Measurements from ENCODE around the gene HDDC2.
"Not testable (repeated sequence)": the region's sequence is repeated elsewhere in the genome, so short reads cannot be mapped to it uniquely, and the experiment has no call there.

Gene HDDC2

DNA sequence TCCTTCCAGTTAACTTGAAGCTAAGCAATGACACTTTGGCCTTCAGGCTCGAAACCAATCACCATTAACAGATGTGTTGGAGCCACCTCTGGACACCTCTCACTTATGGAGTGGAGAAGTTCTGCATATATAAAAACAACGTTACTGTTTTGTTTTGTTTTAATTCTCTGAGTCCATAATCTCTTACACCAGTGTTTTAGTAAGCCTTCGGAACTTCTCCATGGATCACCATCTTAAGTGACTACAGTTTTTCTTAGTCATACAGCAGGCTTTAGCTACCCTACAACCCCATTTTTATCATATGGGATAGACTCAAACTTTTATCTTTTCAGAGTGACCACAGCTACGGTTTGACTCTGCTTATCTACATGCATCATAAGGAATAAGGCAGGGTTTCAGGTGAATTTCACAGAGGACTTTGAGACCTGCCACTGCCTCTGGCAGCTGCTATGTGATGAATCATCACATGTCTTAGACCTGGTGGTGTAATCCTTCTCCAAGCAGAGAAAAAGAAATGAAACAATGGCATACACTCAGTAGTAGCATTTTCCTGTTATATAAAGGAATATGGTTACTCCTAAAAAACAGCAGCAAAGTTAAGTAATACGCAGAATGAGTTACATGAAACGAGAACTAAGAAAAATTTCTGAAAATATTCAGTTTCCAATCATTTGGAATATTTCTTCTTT, 5.5 kb upstream of the HDDC2 start:
- in situ Hi-C loops (cut with MboI; ENCODE audit: low sequenced_read_pairs) = loop anchor here (10.0 kb wide), 1 partner anchor 668 kb away; no protein-coding TSS in a partner anchor

DNA sequence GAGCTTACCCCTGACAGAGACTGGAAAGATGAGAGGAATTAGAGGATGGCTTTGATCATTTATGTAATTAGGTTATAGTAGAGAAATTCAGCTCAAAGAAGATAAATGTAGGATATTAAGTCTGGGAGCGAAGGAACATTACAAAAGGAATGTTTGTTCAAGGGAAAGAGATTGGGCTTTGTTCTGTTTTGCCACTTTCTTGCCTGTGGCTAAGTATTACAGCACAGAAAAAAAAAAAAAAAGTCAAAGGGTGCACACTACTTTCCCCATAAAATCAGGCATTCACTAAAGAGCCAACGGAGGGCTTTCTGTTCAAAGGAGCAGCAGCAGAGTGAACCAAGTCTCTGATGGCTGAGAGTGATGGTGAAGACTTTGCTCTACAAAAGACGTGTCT, 5.0 kb upstream of the HDDC2 start:
- in situ Hi-C loops (cut with MboI; ENCODE audit: low sequenced_read_pairs) = loop anchor here (10.0 kb wide), 1 partner anchor 668 kb away; no protein-coding TSS in a partner anchor

DNA sequence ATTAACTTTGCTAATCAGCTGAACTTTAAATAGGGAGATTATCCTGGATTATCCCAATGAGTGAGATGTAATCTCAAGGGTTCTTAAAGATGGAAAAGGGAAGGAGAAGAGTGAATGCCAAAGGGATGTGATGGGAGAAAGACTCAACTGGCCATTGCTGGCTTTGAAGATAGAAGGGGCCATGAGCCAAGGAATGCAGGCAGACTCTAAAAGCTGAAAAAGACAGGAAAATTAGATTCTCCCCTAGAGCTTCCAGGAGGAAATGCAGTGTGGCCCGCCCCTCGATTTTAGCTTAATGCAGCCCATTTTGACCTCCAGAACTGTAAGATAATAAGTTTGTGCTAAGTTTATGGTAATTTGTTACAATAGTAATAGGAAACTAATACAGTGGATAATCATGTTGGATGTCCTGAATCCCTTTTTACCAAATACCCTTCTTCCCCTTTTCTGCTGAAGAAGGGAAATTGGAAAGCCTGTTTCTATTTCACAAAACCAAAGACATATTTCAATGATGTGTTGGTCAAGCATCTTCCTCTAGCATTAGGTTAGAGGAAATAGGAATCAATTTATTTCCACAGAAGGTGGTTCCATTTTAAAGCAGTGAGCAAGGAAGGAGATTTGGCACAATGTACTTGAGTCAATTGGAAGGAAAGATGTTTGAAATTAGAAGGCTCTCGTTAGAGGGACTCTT, 3.3 kb upstream of the HDDC2 start:
- in situ Hi-C loops (cut with MboI; ENCODE audit: low sequenced_read_pairs) = loop anchor here (10.0 kb wide), 1 partner anchor 670 kb away; no protein-coding TSS in a partner anchor

GRCh38 chr6:125303512-125303854, 1.7 kb upstream of the HDDC2 start:
- in situ Hi-C loops (cut with MboI; ENCODE audit: low sequenced_read_pairs) = loop anchor here (10.0 kb wide), 1 partner anchor 671 kb away; no protein-coding TSS in a partner anchor

DNA sequence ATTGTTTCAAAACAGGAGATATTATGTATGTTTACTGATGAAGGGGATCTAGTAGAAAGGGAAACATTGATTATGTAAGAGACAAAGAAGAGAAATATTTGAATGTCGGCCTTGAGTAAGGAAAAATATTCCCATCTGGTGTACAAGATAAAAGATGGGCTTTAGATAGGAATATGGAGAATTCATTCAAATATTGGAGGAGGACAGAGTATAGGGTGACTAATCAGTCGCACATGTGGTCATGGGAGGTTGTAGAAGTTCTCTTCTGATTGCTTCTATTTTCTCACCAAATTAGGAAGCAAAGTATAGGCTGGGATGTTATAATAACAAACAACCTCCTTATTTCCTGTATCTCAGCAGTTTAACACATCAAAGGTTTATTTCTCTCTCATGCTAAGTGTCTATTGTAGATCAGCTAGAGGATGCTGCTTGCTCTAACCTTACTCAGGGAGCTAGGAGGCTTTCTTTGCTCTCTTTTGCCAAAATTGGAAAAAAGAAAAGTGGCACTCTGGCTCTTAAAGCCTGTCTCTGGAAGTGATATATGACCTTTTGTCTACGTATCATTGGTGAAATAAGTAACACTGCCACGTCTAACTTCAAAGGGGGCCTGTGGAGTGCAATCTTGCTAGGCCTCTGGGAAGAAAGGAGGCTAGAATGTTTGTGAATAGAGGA, 1.2 kb upstream of the HDDC2 start:
- in situ Hi-C loops (cut with MboI; ENCODE audit: low sequenced_read_pairs) = loop anchor here (10.0 kb wide), 1 partner anchor 672 kb away; no protein-coding TSS in a partner anchor

- in situ Hi-C loops (cut with MboI; ENCODE audit: low sequenced_read_pairs) = loop anchor here (10.0 kb wide), 1 partner anchor 674 kb away; no protein-coding TSS in a partner anchor
These were observed 754 bp downstream of the HDDC2 start for GRCh38 chr6:125300992-125301434.

- in situ Hi-C loops (cut with MboI; ENCODE audit: low sequenced_read_pairs) = no loop called here
These were observed 2.5 kb downstream of the HDDC2 start for GRCh38 chr6:125299257-125299656.

DNA sequence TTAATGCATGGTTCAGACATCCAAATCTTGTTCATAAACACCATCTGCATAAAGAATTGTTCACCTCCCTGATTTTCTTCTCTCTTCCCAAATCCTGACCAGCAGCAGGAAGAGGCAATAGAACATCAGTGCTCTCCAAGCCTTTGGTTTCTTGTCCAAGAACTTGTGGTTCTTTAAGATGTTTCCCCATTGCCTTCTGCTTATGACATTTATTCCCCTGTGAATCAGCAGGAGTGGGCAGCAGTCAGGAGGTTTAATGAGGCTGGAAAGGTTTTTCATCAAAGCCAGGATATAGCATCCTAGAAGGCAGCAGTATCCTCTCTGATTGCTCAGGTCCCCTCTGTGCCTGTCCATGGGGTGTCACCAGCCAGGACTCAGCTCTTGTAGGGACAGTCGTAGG, 5.3 kb downstream of the HDDC2 start:
- in situ Hi-C loops (cut with MboI; ENCODE audit: low sequenced_read_pairs) = no loop called here

- in situ Hi-C loops (cut with MboI; ENCODE audit: low sequenced_read_pairs) = no loop called here
These were observed 6.8 kb downstream of the HDDC2 start for GRCh38 chr6:125294925-125295324.

DNA sequence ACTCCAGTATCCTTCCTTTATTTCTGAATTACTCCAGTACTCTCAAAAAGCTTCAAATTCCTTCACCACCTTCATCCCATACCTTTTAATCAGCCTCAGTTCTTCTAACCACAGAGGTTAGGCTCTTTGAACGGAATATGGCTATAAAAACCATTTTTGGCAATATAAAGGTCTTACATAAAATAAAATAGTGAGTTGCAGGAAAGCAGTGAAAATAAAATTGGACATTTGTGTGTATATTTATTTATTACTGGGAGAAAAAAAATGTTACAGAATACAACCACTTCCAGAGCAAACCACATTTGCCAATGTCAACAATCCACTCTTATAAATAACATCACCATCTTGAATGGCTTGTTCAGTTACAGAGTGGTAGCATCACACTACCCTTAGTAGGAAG, 7.7 kb downstream of the HDDC2 start:
- in situ Hi-C loops (cut with MboI; ENCODE audit: low sequenced_read_pairs) = no loop called here

DNA sequence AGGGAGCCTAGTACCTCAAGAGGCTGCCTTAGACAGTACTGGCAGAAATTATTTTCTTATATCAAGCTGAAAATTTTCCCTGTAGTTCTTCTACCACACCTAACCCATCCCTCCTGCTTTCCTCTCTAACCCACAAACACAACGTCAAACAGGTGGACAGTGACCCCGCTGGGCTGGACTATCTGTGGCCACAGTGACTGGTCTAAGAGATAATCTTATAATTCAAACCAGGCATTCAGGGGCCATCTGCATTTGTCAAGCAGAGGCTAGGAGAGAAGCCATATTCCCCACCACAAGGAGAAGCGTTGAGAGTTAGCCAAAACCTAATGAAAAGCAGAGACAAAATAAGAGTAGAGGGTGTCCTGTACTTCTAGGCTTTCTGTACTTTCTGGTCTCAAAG, 8.2 kb downstream of the HDDC2 start:
- in situ Hi-C loops (cut with MboI; ENCODE audit: low sequenced_read_pairs) = no loop called here

- in situ Hi-C loops (cut with MboI; ENCODE audit: low sequenced_read_pairs) = no loop called here
These were observed 14.0 kb downstream of the HDDC2 start for GRCh38 chr6:125287718-125288117.

GRCh38 chr6:125285936-125286335, 15.8 kb downstream of the HDDC2 start:
- in situ Hi-C loops (cut with MboI; ENCODE audit: low sequenced_read_pairs) = no loop called here

DNA sequence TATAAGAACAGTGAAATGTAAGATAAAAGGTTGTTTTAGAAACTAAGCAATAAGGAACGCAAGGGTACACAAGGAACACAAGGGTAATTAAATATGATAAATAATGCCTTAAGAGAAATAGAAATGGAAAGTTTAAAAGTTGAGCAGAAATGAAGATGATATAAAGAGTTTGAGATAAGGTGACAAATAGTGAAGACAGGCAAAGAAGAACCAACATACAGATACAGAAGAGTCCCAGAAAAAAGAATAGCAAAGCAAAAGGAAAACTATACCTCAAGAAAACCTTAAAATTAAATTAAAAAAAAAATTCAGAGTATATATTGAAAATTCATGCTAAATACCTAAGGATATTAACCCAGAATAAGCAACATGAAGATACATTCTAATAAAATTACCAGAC, 16.4 kb downstream of the HDDC2 start:
- in situ Hi-C loops (cut with MboI; ENCODE audit: low sequenced_read_pairs) = no loop called here

GRCh38 chr6:125282470-125282869, 19.3 kb downstream of the HDDC2 start:
- in situ Hi-C loops (cut with MboI; ENCODE audit: low sequenced_read_pairs) = not testable (repeated sequence)

GRCh38 chr6:125280370-125281035, 21.3 kb downstream of the HDDC2 start:
- in situ Hi-C loops (cut with MboI; ENCODE audit: low sequenced_read_pairs) = not testable (repeated sequence)

GRCh38 chr6:125279961-125280360, 21.8 kb downstream of the HDDC2 start:
- in situ Hi-C loops (cut with MboI; ENCODE audit: low sequenced_read_pairs) = no loop called here

DNA sequence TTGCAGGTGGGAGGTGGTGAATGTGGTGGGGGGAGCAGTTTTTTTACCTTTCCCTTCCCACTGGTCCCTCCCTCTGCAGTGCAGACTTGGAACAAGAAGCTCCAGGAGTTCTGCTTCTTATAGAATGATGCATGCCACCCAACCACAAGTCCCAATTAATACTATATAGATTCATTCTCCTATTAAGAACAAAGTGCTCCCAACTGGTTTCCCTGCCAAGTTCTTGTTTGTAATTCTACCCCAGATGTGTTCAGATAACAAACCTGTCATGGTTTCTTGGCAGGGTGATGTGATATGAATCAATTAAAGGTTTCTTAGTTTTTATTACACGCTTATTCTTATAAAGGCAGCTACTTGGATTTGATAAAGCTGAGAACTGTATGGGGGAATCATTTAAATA, 23.9 kb downstream of the HDDC2 start:
- in situ Hi-C loops (cut with MboI; ENCODE audit: low sequenced_read_pairs) = no loop called here

DNA sequence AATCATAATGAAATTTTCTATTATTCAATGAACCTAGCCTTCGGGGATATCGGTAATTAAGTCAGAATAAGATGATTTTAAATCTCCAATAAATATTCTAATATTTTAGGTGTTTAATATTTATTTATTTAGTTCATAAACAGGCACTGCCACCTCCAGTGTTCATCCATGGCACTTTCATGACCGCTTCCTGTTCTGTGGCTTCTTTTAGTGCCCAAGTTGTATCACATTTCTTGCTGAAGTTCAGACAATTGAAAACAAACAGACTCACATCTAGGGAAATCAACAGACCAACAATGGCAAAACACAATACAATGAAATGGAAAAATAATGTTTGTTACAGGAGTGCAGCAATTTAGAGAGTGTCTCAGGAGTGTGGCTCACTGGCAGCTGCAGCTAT, 26.0 kb downstream of the HDDC2 start:
- in situ Hi-C loops (cut with MboI; ENCODE audit: low sequenced_read_pairs) = no loop called here

- in situ Hi-C loops (cut with MboI; ENCODE audit: low sequenced_read_pairs) = no loop called here
These were observed 26.8 kb downstream of the HDDC2 start for GRCh38 chr6:125274935-125275334.

DNA sequence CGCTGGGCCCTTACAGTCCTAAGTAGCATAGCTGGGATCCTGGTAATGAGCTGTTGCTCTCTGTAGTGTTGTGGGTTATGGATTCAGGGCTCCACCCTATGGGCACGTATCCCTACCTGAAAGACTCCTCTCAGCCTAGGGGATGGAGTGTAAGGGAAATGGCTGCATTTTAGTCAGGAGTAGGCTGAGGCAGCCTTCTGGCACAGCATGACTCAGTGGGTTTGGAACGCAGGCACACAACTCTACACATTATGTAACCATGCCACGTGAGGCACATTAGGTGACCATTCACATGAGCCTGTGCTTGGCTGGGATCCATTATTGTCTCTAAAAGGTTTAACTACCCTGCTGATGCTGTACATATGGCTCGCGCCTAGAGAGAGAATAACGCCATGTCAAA, 27.8 kb downstream of the HDDC2 start:
- in situ Hi-C loops (cut with MboI; ENCODE audit: low sequenced_read_pairs) = no loop called here
